SK-MEL-5 (cell line): ENCODE measurements around the gene CHST13. TPM values are rescaled to one million over a fixed set of nuclear protein-coding genes. Genes with fewer than 3 reads are reported as not detected.

Source experiments
- DNase-seq: peaks from one replicate; pipeline ENCODE4 v3.0.0-alpha.2; 2016; ENCODE audit warnings: low read depth, low spot score
- in situ Hi-C: cut with HindIII; loops from 2 replicates; pipeline ENCODE4 v1.10.0; 2016; ENCODE audit warnings: low sequenced_read_pairs, high pct_unique_total_duplicates, low pct_unique_long_range_greater_than_20kb
- total RNA-seq: library from RNA; depleted of rRNA; stranded (reverse); fragments of >200 nt; shearing (Covaris generic); gene quantifications from 2 replicates; pipeline ENCODE4 v1.2.3, GENCODE V29; 2014

Gene CHST13
- total RNA-seq, 1 experiment from 2014 or later: 1.7 TPM

- in situ Hi-C loops: no loop called here
- no peak for DNase-seq
Measured at GRCh38 chr3:126543457-126544061, 19.6 kb downstream of the CHST13 start.

DNA sequence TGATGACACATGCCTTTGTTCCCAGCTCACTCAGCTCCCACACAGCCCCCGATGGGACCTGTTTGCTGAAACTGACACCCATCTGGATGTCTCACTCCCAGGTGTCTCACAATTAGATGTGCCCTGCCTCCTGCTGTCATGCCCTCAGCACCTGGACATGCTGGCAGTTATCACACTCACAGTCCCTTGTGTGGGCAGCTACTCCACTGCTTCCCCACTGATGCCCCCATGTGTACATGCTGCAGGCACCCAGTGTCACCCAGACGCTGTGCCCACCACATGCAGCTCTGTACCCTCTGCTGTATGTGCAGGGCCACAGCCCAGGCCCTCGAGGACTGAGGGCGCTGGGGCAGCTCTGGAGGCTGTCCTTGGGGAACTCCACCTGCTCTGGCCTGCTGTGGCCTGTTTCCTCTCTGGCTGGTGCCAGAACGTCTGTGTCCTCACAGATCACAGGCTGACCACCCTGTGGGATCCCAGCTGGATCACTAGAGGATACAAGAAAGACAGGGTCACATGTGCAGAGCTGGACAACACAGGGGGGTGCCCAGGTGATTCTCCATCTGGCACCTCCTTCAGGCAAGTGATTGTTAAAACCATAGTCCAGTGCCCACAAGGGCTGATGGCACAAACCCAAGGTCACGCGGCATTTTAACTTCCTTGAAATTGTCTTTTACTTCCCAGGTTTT, 20.8 kb downstream of the CHST13 start:
- in situ Hi-C loops: no loop called here
- no peak for DNase-seq

- in situ Hi-C loops: no loop called here
- DNase-seq: no peak
Measured at GRCh38 chr3:126545544-126545943, 21.6 kb downstream of the CHST13 start.

DNA sequence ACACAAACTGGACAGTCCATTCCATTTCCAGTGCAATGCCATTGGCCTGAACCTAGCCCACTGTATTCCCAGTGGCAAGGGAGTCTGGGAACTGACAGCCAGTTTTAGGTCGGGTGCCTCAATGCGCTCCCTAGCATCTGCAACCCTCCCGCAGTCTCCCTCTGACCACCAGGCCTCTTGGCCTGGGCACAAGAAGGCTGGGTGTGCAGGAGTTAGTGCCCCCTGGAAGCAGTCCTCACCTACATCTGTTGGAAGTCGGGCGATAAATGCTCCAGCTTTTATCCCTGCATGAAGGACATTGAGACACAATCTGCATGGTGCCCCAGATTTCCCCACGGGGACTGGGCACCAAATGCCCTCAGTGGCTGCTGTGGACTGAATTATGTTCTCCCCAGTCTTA, 22.1 kb downstream of the CHST13 start:
- in situ Hi-C loops: no loop called here
- DNase-seq: no peak

GRCh38 chr3:126546549-126547239, 22.7 kb downstream of the CHST13 start:
- in situ Hi-C loops: no loop called here
- DNase-seq: no peak

DNA sequence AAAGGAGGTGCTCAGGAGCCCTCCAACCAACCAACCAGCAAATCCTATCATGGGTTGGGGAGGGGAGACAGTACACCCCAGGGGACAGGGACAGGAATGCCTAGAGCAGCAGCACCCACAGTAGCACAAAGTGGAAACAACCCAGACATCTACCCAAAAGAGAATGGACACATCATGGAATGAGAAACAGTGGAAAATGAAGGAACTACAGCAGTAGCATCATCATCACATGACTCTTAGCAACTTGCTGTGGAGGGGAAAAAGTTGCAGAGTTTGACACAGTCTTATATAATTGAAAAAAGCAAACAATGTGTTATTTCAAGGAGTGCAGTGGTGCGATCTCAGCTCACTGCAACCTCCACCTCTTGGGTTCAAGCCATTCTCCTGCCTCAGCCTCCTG, 23.8 kb downstream of the CHST13 start:
- DNase-seq: no peak
- in situ Hi-C loops: no loop called here

DNA sequence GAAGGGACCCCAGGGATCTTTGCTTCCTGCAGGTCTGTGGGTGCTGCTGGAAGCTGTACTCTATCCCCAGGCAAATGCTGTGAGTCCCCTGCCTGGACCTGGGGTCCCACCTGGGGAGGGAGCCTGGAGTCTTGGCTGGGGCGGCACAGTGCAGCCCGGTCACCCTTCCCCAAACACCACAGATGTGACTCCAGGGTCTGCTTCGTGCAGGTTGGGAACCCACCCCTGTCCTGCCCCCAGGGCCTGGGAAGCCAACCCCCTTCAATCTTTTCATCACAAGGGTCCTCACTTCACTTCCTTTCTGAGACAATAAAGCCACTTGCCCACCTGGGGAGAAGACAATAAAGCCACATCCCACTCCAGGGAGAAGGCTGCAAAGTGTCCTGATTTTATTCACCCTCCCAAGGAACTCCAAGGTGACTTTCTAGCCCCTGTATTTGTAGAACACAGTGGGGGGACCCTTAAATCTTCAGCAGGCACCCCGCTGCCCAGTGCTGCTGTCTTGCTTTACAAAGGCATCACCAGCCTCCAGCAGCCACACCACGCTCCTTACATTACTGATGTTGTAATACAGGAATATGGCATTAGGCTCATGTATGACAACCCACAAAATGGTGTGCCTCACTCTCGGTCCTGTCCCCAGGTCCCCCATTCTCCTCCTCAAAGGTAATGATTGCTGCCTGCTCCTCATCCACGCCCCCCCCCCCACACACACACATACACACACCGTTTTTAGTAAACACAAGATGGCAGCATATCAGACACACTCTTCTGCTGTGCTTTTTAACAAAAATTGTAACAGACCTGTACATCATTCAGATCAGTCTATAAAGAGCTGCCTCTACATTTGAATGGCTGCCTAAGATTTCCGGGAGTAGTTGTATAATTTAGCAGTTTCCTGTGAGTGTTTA, 24.9 kb downstream of the CHST13 start:
- peak; percentile 20 for DNase-seq
- in situ Hi-C loops: no loop called here

GRCh38 chr3:126549861-126550487, 26.0 kb downstream of the CHST13 start:
- in situ Hi-C loops: no loop called here
- DNase-seq: no peak

DNA sequence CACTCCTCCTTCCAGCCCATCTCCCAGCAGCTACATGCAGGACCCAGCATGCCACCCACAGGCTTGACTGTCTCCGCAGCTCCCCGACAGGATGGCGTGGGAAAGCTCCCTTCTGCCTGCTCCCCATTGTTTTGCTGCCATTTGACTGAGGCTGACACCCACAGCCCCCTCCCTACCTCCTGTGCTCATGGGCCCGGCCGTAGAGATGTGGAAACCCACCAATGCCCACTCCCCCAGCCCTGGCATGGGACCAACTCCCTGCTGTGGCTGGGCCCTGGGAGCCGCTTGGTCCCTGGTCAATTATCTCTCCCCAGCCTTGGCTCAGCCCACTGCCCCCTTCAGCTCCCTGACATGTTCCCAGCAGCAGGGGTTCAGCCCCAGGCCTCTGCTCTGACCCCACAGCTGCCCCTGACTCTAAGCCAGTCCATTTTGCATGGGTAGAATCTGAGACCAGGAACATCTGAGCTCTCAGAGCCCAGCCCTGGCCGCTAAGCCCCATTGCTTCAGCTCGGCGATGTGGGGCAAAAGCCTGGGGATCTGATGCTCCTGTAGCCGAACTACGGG, 26.6 kb downstream of the CHST13 start:
- in situ Hi-C loops: no loop called here
- no peak for DNase-seq

- DNase-seq: no peak
- in situ Hi-C loops: no loop called here
Measured at GRCh38 chr3:126551121-126551838, 27.3 kb downstream of the CHST13 start.

- in situ Hi-C loops: no loop called here
- DNase-seq: no peak
Measured at GRCh38 chr3:126551839-126552687, 28.1 kb downstream of the CHST13 start.

- DNase-seq: no peak
- in situ Hi-C loops: no loop called here
Measured at GRCh38 chr3:126552688-126553283, 28.8 kb downstream of the CHST13 start.

- in situ Hi-C loops: no loop called here
- no peak for DNase-seq
Measured at GRCh38 chr3:126553284-126554084, 29.5 kb downstream of the CHST13 start.

DNA sequence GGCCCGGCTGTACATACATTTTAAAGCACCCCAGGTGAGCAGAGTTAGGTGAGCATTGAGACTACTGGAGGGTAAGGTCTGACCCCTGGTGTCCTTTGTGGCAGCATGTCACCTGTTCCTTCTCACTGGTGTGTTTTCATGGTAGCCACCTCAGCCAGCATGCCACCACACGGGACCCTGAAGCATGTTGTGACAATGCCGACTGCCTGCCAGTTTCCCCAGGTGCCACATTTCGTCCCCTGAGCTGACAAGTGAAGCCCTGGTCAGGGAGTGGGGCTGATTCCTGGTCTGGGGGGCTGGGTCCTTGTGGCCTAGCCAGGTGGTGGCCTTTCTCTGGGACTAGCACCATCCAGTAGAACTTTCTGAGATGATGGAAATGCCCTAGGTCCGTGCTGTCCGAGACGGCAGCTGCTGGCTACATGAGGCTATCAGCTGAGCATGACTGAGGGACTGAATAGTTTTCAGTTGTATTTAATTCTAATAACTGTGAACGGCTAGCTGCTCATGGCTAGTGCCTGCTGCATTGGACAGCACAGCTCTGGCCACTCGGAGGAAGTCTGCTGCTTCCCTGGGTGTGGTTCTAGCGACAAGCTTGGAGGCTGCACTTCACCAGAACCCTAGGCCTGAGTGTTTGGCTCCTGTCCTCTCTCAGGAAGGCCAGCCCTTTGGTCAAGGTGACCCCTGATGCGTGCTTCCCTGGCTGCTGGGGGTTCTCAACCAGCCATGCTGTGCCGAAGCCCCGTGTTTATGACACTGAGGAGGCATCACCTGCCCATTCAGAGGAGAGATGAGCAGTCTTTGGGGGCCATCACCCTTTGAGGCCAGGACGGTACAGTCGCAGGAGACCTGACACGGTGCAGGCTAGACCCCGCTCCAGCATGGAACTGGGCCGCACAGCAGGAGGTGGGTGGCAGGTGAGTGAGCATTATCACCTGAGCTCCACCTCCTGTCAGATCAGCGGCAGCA, 30.9 kb downstream of the CHST13 start:
- DNase-seq: no peak
- in situ Hi-C loops: no loop called here
